ENCODE results near the gene PHOX2B.
A peak's percentile ranks its signal among the peaks of the same experiment; 100 is the strongest.

Gene PHOX2B

GRCh38 chr4:41748571-41749475 is at the start of gene PHOX2B:
PHOX2B (minus strand) TSS chr4:41748725; CDS start chr4:41748610, 115 bp downstream.
- DNase-seq (ENCODE audit: low spot score) = no peak

GRCh38 chr4:41797260-41797659 is 48.7 kb upstream of the PHOX2B start:
- DNase-seq (ENCODE audit: low spot score) = no peak

GRCh38 chr4:41796545-41797210 is 48.2 kb upstream of the PHOX2B start:
- no peak for DNase-seq (ENCODE audit: low spot score)

GRCh38 chr4:41795796-41796385 is 47.4 kb upstream of the PHOX2B start:
- DNase-seq (ENCODE audit: low spot score) = no peak

- DNase-seq (ENCODE audit: low spot score) = no peak
Observed at GRCh38 chr4:41792166-41792565, 43.6 kb upstream of the PHOX2B start.

- no peak for DNase-seq (ENCODE audit: low spot score)
Observed at GRCh38 chr4:41791557-41791956, 43.0 kb upstream of the PHOX2B start.

- no peak for DNase-seq (ENCODE audit: low spot score)
Observed at GRCh38 chr4:41787931-41788330, 39.4 kb upstream of the PHOX2B start.

GRCh38 chr4:41785665-41786064 is 37.1 kb upstream of the PHOX2B start:
- DNase-seq (ENCODE audit: low spot score) = no peak

GRCh38 chr4:41784191-41784979 is 35.9 kb upstream of the PHOX2B start:
- no peak for DNase-seq (ENCODE audit: low spot score)

- no peak for DNase-seq (ENCODE audit: low spot score)
Observed at GRCh38 chr4:41776466-41776865, 27.9 kb upstream of the PHOX2B start.

- no peak for DNase-seq (ENCODE audit: low spot score)
Observed at GRCh38 chr4:41763729-41764128, 15.2 kb upstream of the PHOX2B start.

GRCh38 chr4:41758884-41759283 is 10.4 kb upstream of the PHOX2B start:
- DNase-seq (ENCODE audit: low spot score) = no peak

GRCh38 chr4:41757521-41758156 is 9.1 kb upstream of the PHOX2B start:
- DNase-seq (ENCODE audit: low spot score) = no peak

- no peak for DNase-seq (ENCODE audit: low spot score)
Observed at GRCh38 chr4:41753942-41754341, 5.4 kb upstream of the PHOX2B start.

GRCh38 chr4:41752081-41752836 is 3.7 kb upstream of the PHOX2B start:
- DNase-seq (ENCODE audit: low spot score) = no peak

- peak; percentile 30 for DNase-seq (ENCODE audit: low spot score)
Observed at GRCh38 chr4:41751449-41752061, 3.0 kb upstream of the PHOX2B start.

- DNase-seq (ENCODE audit: low spot score) = no peak
Observed at GRCh38 chr4:41750626-41751448, 2.3 kb upstream of the PHOX2B start.

- no peak for DNase-seq (ENCODE audit: low spot score)
Observed at GRCh38 chr4:41750121-41750625, 1.6 kb upstream of the PHOX2B start.

- no peak for DNase-seq (ENCODE audit: low spot score)
Observed at GRCh38 chr4:41749631-41750039, 1.1 kb upstream of the PHOX2B start.

Measured in germinal center (tissue), 1 donor.